Measurements from ENCODE around the gene VIPR2. TPM values are rescaled to one million over a fixed set of nuclear protein-coding genes. Genes with fewer than 3 reads are reported as not detected.

The VIPR2 gene
- polyA plus RNA-seq, 1 donor from 2014 or later: 0.51 TPM

- no peak overlapping the region for H3K4me3 ChIP-seq (ENCODE audit: low read length)
- H3F3A ChIP-seq (ENCODE audit: insufficient read depth, low read length, poor library complexity, severe bottlenecking): no peaks in the 10 kb centered on the region
- H3K9ac ChIP-seq (ENCODE audit: low read length): no peak overlapping the region
- H3K27ac ChIP-seq (ENCODE audit: low read length): no peak overlapping the region
- H3K36me3 ChIP-seq (ENCODE audit: insufficient read depth, low read length): no peaks in the 10 kb centered on the region
- H2AFZ ChIP-seq (ENCODE audit: low read depth, low read length): no peak overlapping the region
- TF ChIP-seq MXI1 (conservative IDR thresholded peaks at IDR 0.05; ENCODE audit: poor library complexity, severe bottlenecking): no peak
- TF ChIP-seq SMC3 (conservative IDR thresholded peaks at IDR 0.05; ENCODE audit: poor library complexity): no peak
- no peak for TF ChIP-seq CTCF (IDR thresholded peaks at IDR 0.05; ENCODE audit: poor library complexity, severe bottlenecking)
- no peak for TF ChIP-seq POLR2AphosphoS5 (IDR thresholded peaks at IDR 0.05)
- TF ChIP-seq EP300 (conservative IDR thresholded peaks at IDR 0.05; ENCODE audit: poor library complexity, severe bottlenecking): no peak
- TF ChIP-seq EZH2 (IDR thresholded peaks at IDR 0.05; ENCODE audit: borderline replicate concordance, insufficient read depth, low read length, poor library complexity, severe bottlenecking): no peak
- no peak for TF ChIP-seq RAD21 (conservative IDR thresholded peaks at IDR 0.05)
- TF ChIP-seq, protein P1, sequence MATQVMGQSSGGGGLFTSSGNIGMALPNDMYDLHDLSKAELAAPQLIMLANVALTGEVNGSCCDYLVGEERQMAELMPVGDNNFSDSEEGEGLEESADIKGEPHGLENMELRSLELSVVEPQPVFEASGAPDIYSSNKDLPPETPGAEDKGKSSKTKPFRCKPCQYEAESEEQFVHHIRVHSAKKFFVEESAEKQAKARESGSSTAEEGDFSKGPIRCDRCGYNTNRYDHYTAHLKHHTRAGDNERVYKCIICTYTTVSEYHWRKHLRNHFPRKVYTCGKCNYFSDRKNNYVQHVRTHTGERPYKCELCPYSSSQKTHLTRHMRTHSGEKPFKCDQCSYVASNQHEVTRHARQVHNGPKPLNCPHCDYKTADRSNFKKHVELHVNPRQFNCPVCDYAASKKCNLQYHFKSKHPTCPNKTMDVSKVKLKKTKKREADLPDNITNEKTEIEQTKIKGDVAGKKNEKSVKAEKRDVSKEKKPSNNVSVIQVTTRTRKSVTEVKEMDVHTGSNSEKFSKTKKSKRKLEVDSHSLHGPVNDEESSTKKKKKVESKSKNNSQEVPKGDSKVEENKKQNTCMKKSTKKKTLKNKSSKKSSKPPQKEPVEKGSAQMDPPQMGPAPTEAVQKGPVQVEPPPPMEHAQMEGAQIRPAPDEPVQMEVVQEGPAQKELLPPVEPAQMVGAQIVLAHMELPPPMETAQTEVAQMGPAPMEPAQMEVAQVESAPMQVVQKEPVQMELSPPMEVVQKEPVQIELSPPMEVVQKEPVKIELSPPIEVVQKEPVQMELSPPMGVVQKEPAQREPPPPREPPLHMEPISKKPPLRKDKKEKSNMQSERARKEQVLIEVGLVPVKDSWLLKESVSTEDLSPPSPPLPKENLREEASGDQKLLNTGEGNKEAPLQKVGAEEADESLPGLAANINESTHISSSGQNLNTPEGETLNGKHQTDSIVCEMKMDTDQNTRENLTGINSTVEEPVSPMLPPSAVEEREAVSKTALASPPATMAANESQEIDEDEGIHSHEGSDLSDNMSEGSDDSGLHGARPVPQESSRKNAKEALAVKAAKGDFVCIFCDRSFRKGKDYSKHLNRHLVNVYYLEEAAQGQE (IDR thresholded peaks at IDR 0.05; ENCODE audit: borderline replicate concordance): no peak
- TF ChIP-seq TAF1 (IDR thresholded peaks at IDR 0.05; ENCODE audit: low read depth): no peak
- H3K79me2 ChIP-seq (replicated peaks; ENCODE audit: insufficient read depth, low read length): no peaks in the 10 kb centered on the region
- no peaks in the 10 kb centered on the region for H3K27me3 ChIP-seq (ENCODE audit: insufficient read depth, low read depth, low read length)
- no peaks in the 10 kb centered on the region for H3K9me2 ChIP-seq (ENCODE audit: insufficient read depth, low read length)
- no peaks in the 10 kb centered on the region for H4K20me1 ChIP-seq (ENCODE audit: insufficient read depth)
- H3K9me3 ChIP-seq (ENCODE audit: low read length): no peaks in the 10 kb centered on the region
- H3K4me2 ChIP-seq (ENCODE audit: low read length): no peak overlapping the region
These were observed 38.5 kb downstream of the VIPR2 start for GRCh38 chr7:159105832-159106811.

DNA sequence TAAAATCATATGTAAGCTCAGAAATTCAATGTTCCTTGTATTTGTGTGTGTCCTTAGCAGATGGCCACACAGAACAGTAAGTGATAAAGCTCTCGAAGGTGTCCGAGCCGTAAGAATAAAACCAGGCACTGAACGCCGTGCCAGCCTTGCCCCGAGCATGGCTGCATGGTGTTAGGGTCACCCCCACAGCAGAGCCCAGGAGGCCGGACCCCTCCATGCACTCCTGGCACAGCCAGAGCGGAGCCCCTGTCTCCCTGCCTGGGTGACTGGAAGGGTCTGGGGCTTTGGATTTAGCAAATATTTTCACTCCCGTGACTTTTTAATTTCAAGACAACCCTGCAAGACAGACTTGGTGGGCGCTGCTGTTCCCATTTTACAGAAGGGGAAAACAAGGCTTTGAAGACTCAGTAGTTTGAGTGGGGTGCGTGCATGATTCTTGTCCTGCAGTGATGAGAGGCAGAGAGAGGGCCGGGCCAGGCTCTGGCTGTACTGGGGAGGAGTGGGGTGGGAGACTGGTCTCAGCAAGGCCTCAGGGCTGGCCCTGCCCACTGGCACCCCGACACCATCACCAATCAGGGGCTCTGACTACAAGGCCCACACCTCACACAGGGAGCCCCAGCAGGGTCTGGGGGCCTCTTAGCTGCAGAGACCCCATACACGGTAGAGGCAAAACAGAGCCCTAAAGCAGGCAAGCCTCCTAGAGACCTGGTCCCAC, 39.4 kb downstream of the VIPR2 start:
- Histone ChIP-seq H2AFZ (ENCODE audit: low read depth, low read length) (no peak overlapping the region), H4K20me1 (ENCODE audit: insufficient read depth) (no peaks in the 10 kb centered on the region), H3K79me2 (replicated peaks; ENCODE audit: insufficient read depth, low read length) (no peaks in the 10 kb centered on the region), H3F3A (ENCODE audit: insufficient read depth, low read length, poor library complexity, severe bottlenecking) (no peaks in the 10 kb centered on the region), H3K9ac (ENCODE audit: low read length) (no peak overlapping the region), H3K9me2 (ENCODE audit: insufficient read depth, low read length) (no peaks in the 10 kb centered on the region), H3K4me3 (ENCODE audit: low read length) (no peak overlapping the region), H3K9me3 (ENCODE audit: low read length) (no peaks in the 10 kb centered on the region), H3K27me3 (ENCODE audit: insufficient read depth, low read depth, low read length) (no peaks in the 10 kb centered on the region), H3K27ac (ENCODE audit: low read length) (no peak overlapping the region), H3K36me3 (ENCODE audit: insufficient read depth, low read length) (no peaks in the 10 kb centered on the region), H3K4me2 (ENCODE audit: low read length) (no peak overlapping the region)
- TF ChIP-seq RAD21 (conservative IDR thresholded peaks at IDR 0.05) (no peak), POLR2AphosphoS5 (IDR thresholded peaks at IDR 0.05) (no peak), TAF1 (IDR thresholded peaks at IDR 0.05; ENCODE audit: low read depth) (no peak), SMC3 (conservative IDR thresholded peaks at IDR 0.05; ENCODE audit: poor library complexity) (no peak), EZH2 (IDR thresholded peaks at IDR 0.05; ENCODE audit: borderline replicate concordance, insufficient read depth, low read length, poor library complexity, severe bottlenecking) (no peak), MXI1 (conservative IDR thresholded peaks at IDR 0.05; ENCODE audit: poor library complexity, severe bottlenecking) (no peak), CTCF (IDR thresholded peaks at IDR 0.05; ENCODE audit: poor library complexity, severe bottlenecking) (no peak)
- TF ChIP-seq, protein P1 (IDR thresholded peaks at IDR 0.05; ENCODE audit: borderline replicate concordance): no peak

Data from neural cell (in vitro differentiated cells).